HepG2 (cell line): ENCODE results near the gene PDZD2.

Experiments used
- BCL3 ChIP-seq: sonication (generic); formaldehyde crosslinking; IDR thresholded peaks from 2 replicates; pipeline ENCODE4 v1.5.1; 2020; ENCODE audit warnings: mild to moderate bottlenecking, missing genetic modification reagents, moderate library complexity
- POLR2AphosphoS5 ChIP-seq: IDR thresholded peaks from 2 replicates; pipeline ENCODE4 v1.6.1; 2012; ENCODE audit warnings: low read depth, low read length
- TOPORS ChIP-seq: sonication (generic); formaldehyde crosslinking; IDR thresholded peaks from 2 replicates; pipeline ENCODE4 v1.8.0; 2023; ENCODE audit warnings: mild to moderate bottlenecking, missing genetic modification reagents
- TF ChIP-seq, protein P1 (sequence below): sonication (generic); formaldehyde crosslinking; IDR thresholded peaks from 2 replicates; pipeline ENCODE4 v1.9.0; 2021; ENCODE audit warnings: missing genetic modification reagents, mild to moderate bottlenecking, borderline replicate concordance

- no peak for TF ChIP-seq POLR2AphosphoS5
- TF ChIP-seq BCL3 (CRISPR knock-in tag), result no peak
- TF ChIP-seq TOPORS (CRISPR knock-in tag), result no peak
- TF ChIP-seq, protein P1, sequence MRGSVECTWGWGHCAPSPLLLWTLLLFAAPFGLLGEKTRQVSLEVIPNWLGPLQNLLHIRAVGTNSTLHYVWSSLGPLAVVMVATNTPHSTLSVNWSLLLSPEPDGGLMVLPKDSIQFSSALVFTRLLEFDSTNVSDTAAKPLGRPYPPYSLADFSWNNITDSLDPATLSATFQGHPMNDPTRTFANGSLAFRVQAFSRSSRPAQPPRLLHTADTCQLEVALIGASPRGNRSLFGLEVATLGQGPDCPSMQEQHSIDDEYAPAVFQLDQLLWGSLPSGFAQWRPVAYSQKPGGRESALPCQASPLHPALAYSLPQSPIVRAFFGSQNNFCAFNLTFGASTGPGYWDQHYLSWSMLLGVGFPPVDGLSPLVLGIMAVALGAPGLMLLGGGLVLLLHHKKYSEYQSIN (CRISPR knock-in tag), result no peak
Observed at GRCh38 chr5:31853398-31854135, 214.6 kb downstream of the PDZD2 start.
